Embryonic facial prominence (tissue), 1 donor: ENCODE data around the gene SUN5.

Experiments
- DNase-seq: peaks from one replicate; pipeline ENCODE4 v3.0.0-alpha.2; 2016; ENCODE audit errors: extremely low spot score

The SUN5 gene

DNA sequence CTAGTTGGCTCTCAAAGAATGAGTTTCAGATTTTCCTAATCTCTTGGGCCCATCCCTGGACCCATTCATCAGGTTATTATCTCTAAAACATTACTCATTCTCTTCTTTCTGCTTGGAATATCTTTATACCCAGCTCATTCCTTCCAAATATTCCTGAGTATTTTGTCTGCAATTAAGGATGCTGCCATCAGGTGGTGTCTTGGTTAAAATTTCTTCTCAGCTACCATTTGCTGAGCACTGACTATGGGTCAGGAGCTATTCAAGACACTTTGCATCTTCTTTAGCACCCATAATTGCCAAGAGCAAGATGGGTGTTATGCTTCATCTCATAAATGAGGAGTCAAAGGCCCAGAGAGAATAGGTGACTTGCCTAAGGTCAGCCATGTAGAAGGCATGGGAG is 8.4 kb downstream of the SUN5 start:
- no peak for DNase-seq

- no peak for DNase-seq
Observed at GRCh38 chr20:32993496-32994050, 10.7 kb downstream of the SUN5 start.

DNA sequence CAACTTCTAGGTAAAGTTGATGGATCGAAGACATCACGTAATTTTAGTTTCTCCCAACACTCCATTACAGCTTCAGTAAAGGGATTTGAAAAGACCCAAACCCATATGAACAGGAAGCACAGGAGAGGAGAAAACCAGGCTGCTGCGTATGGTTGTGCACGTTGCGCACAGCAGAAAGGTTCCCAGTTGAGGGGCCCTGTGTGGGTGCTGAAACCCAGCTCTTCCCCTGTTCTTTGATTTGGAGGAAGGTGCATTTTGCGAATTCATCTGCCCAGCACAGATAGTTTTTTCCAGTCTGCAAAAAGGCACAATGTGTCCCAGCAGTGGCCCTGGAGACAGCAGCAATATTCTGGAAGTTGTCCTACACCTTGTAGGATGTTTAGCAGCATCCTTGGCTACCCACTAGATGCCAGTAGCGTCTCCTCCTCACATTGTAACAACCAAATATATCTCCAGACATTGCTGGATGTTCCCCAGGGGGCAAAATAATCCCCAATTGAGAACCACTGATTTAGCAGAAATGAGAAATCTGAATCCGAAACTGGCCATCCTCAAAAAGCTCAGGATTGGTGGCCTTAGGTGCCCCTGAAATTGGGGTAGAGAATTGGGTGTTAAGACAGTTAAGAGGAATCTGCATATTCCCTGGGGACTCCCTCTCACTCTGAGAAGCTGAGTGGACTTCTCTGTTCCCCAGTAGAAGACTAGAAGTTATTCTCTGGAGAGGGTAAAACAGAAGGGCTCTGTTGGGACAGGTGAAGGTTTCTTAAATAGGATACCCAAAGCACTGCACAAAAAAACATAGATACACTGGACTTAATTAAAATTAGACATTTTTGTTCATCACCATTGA is 12.2 kb downstream of the SUN5 start:
- DNase-seq = no peak

DNA sequence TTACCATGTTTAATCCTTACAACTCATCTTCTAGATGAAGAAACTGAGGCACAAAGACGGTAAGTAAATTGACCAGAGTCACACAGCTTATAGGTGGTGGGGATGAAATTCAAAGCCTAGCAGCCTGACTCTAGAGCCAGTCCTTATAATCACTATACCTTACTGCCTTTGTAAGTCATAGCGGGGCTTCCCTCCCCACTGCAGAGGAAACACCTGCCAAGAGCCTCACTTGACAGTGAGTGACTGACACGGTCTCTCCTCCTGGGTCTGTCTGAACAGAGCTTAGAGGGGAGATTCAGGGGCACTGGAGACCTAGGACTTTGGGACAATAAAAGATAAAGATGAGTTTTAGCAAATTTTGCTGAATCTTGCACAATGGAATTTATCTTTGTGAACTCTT is 12.8 kb downstream of the SUN5 start:
- DNase-seq = no peak

DNA sequence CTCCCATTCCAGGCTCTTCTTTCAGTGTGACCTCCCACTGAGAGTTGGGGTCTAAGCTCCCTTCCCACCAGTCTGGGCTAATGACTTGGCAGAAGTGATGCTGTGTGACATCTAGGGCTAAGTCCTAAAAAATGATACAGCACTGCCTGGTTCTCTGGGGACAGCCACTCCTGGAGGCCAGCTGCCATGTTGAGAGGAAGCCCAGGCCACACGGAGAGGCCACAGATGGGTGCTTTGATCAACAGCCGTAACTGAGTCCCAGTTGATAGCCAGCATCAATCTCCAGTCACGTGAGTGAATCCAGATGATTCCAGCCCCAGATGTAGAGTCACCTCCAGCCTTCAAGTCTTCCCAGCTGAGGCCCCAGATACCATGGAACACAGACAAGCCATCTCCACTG is 13.8 kb downstream of the SUN5 start:
- DNase-seq = no peak

- no peak for DNase-seq
Observed at GRCh38 chr20:32989507-32990283, 14.5 kb downstream of the SUN5 start.

DNA sequence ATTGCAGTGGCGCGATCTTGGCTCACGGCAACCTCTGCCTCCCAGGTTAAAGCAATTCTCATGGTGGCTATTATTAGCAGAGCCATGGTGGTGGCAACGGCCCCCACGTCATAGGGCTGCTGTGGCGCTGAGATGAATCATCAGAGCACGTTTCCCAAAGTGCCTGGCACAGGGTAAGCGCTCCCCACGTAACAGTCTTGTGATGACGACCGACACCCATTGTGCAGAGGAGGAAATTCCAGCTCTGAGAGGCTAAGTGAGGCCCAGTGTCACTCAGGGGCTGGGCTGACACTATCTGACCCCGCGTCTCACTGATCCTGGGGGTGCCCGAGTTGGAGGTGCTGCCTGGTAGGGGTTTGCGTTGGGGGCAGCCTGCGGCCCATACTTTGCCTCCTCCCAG is 16.2 kb downstream of the SUN5 start:
- no peak for DNase-seq

- no peak for DNase-seq
Observed at GRCh38 chr20:32987044-32987825, 17.0 kb downstream of the SUN5 start.

- DNase-seq = no peak
Observed at GRCh38 chr20:32986331-32986966, 17.8 kb downstream of the SUN5 start.

DNA sequence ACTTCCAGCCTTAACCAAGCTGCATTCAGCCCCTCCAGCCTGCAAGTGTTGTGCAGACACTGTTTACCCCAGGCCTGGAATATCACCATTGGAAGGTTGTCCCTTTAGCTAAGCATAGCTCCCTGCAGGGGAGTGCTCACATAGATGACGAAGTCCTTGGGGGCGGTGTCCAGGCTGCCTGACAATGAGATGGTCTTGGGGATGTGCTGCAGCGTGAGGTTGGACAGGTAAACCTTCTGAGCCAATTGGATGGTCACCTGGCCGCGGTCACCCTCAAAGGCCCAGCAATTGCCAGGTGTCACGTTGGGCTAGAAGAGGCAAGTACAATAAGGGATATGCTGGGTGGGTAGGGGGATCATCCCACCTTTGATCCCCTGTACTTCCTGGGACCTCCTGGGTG is 18.6 kb downstream of the SUN5 start:
- no peak for DNase-seq

DNA sequence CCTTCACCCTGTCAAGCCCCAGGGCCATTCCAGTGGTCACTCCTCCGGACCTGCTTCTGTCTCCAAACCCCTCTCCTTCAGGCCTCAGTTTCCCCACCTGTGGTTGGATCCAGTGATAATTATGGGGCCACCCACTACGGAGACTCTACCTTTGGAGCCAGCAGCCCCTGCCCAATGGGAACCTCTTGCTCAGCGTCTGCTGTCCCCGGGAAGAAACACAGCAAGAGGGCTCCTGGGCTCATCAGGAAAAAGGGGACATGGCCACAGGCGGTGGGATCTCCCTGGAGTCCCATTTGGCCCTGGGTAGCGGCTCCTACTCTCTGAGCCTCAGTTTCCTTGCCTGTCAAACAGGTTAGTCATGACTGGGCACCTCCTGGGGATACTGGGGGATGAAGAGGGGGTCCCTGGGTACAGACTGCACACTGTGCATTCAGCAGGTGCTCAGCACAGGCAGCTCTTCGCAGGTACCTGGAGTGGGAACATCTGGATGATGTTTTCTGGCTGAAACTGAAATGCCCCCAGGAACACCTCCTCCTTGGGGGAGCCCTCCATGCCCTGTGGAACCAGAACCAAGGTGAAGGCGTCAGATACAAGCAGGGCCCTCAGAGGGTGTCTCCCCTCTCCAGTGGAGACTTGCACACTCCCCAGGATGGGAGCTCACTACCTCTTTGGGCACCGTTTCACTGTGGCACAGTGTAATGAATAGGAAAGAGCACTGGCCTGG is 19.4 kb downstream of the SUN5 start:
- DNase-seq = no peak

GRCh38 chr20:32984196-32984595 is 20.0 kb downstream of the SUN5 start:
- no peak for DNase-seq

GRCh38 chr20:32983459-32984112 is 20.6 kb downstream of the SUN5 start:
- no peak for DNase-seq

DNA sequence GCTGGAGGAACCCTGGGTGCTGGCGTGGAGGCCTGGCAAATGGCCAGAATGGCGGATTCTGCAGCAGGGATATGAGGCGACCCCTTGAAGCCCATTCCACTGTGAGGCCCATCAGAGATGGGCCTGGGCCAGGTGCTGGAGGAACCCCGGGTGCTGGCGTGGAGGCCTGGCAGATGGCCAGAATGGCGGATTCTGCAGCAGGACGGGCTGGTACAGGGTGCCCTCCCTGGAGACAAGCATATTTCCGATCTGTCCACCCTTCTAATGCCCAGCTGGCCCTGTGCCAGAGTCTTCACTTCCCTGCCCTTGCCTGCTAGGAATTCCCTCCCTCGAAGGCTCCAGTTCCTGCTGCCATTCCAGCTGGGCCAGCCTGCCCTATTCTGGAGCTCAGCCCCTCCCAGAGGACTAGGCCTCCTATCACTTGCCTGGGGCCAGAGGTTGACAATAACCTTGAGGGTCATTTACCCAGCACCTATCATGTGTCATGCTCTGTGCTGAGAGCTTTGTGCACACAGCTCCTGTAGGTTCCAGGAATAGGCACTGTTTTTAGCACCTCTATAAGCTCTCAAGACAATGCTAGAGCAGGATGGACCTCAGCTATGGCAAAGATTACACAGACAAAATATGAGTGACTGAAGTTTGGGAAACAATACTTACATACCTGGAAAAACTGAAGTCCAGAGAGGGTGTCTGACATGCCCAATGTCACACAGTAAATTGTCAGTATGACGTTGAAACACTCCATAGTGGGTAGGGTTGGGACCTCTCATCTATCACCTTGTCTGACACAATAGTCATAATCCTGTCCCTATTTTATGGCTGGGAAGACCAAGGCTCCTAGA is 21.4 kb downstream of the SUN5 start:
- DNase-seq = no peak

GRCh38 chr20:32980990-32981389 is 23.2 kb downstream of the SUN5 start:
- DNase-seq = no peak

DNA sequence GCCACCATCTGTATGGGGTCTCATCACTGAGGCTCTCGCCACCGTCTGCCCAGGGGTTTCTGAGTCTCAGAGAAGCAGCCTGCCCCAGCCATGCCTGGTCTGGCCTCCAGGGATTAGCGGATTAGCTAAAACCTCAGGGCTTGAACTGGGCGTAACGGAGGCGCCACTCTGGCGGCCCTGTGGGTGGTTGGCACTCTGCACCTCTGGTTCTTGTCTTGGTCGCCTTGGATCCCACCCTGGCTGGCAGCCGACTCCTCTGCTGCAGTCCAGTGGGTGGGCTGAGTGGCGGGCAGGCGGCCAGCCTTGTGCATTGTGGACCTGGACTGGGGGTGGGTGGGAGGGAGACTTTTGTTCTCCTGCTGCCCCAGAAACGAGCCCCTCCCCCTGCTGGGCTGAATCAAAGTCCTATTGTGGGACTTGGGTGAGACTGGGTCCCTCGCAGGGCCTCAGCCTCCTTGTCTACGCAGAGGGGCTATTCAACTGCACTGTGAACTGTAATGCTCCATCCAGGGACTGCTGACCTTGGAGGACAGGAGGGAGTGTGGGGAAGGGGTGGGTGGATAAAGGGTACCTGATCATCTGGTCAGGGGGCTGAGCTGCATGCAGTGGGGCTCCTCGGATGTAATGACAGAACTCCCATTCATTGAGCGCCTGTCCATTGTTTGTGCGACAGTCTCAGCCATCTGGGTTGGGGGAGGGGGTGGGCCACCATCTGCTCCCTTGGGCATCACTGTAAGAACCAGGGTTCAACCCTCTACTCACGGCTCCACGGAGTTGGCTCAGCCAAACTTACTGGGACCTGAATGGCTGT is 23.9 kb downstream of the SUN5 start:
- DNase-seq = no peak

- DNase-seq = no peak
Observed at GRCh38 chr20:32979201-32979998, 24.8 kb downstream of the SUN5 start.

GRCh38 chr20:32978009-32978335 is 26.3 kb downstream of the SUN5 start:
- DNase-seq = no peak
